Naive thymus-derived CD4-positive, alpha-beta T cell (primary cell): Measurements from ENCODE around the gene RRP15. TPM values are rescaled to one million over a fixed set of nuclear protein-coding genes. Genes with fewer than 3 reads are reported as not detected.
A peak's percentile ranks its signal among the peaks of the same experiment; 100 is the strongest.

Experiments
- ATAC-seq: fragments of 150-1000 bp; cut with Tn5 transposase; 2 replicates; pipeline ENCODE4 v1.10.0; 2021; ENCODE audit warnings: mild to moderate bottlenecking, moderate library complexity
- CTCF ChIA-PET: fragments of 350-600 bp; sonication (Branson Sonifier 250); formaldehyde crosslinking; loops from one replicate; lab custom pipeline; 2021; ENCODE audit warnings: antibody characterized with exemption; lab: Charles Lee
- POLR2A ChIA-PET: fragments of 350-600 bp; sonication (Branson Sonifier 250); formaldehyde crosslinking; loops from one replicate; lab custom pipeline; 2021; ENCODE audit warnings: antibody characterized with exemption, inconsistent platforms; lab: Charles Lee
- DNase-seq, 9 donors: peaks; one replicate each; pipeline versions ENCODE4 v3.0.0 to v3.0.0-alpha.2; 2020 to 2022; ENCODE audit warnings: mixed read lengths in 1 of 9
- H3K27ac ChIP-seq: one replicate; pipeline ENCODE4 v1.7.0; 2013; ENCODE audit warnings: mild to moderate bottlenecking, low read depth, low read length, moderate library complexity
- H3K27me3 ChIP-seq, 2 donors: one replicate each; pipeline ENCODE4 v1.7.0; 2013; ENCODE audit warnings: low read length in 2 of 2, mild to moderate bottlenecking in 2 of 2, moderate library complexity in 2 of 2; ENCODE audit not compliant: control insufficient read depth in 2 of 2, insufficient read depth in 2 of 2
- H3K36me3 ChIP-seq, 3 experiments: 1 replicate in 2 of 3; 2 replicates in 1 of 3; pipeline ENCODE4 v1.7.0; 2013; ENCODE audit warnings: low read length in 3 of 3, mild to moderate bottlenecking in 3 of 3, moderate library complexity in 1 of 3; ENCODE audit not compliant: insufficient read depth in 3 of 3, control insufficient read depth in 2 of 3
- H3K4me1 ChIP-seq, 2 donors: one replicate each; pipeline ENCODE4 v1.7.0; 2013; ENCODE audit warnings: low read length in 2 of 2, mild to moderate bottlenecking in 2 of 2, moderate library complexity in 1 of 2; ENCODE audit not compliant: control insufficient read depth in 2 of 2, insufficient read depth in 2 of 2
- H3K4me3 ChIP-seq: 2 replicates; pipeline ENCODE4 v1.7.0; 2013; ENCODE audit warnings: mild to moderate bottlenecking, low read length
- H3K9me3 ChIP-seq, 3 experiments: 1 replicate in 2 of 3; 2 replicates in 1 of 3; pipeline ENCODE4 v1.7.0; 2013; ENCODE audit warnings: low read length in 3 of 3; ENCODE audit not compliant: control insufficient read depth in 2 of 3
- H3K27ac Mint-ChIP-seq, 9 donors: one replicate each; pipeline ENCODE4 v1.8.0; 2020 to 2022; ENCODE audit warnings: mixed read lengths in 9 of 9, mild to moderate bottlenecking in 8 of 9, moderate library complexity in 5 of 9, inconsistent platforms in 2 of 9
- H3K27me3 Mint-ChIP-seq, 5 donors: one replicate each; pipeline ENCODE4 v1.8.0; 2021 to 2022; ENCODE audit warnings: mixed read lengths in 5 of 5, mild to moderate bottlenecking in 1 of 5
- H3K36me3 Mint-ChIP-seq, 5 donors: one replicate each; pipeline ENCODE4 v1.8.0; 2020 to 2022; ENCODE audit warnings: mixed read lengths in 5 of 5, mild to moderate bottlenecking in 3 of 5, inconsistent platforms in 1 of 5
- H3K4me1 Mint-ChIP-seq, 7 donors: one replicate each; pipeline ENCODE4 v1.8.0; 2020 to 2022; ENCODE audit warnings: mixed read lengths in 7 of 7, mild to moderate bottlenecking in 3 of 7, inconsistent platforms in 1 of 7
- H3K4me3 Mint-ChIP-seq, 10 donors: one replicate each; pipeline ENCODE4 v1.8.0; 2020 to 2022; ENCODE audit warnings: mild to moderate bottlenecking in 10 of 10, mixed read lengths in 10 of 10, moderate library complexity in 6 of 10, inconsistent platforms in 2 of 10
- H3K9me3 Mint-ChIP-seq, 11 donors: one replicate each; pipeline ENCODE4 v1.8.0; 2020 to 2022; ENCODE audit warnings: mixed read lengths in 11 of 11, mild to moderate bottlenecking in 4 of 11, inconsistent platforms in 1 of 11, moderate library complexity in 1 of 11
- intact Hi-C, 2 donors: fragments of 100-400 bp; cut with micrococcal nuclease; formaldehyde crosslinking; loops; one replicate each; pipeline ENCODE4 v1.15.1; 2023
- polyA plus RNA-seq, 2 donors: library from polyadenylated mRNA; unstranded; fragments of 300-500 nt; fragmentation: Illumina TruSeq; gene quantifications; one replicate each; pipeline ENCODE4 v1.2.3, GENCODE V29; 2021
- total RNA-seq, 6 experiments: library from RNA in 5 of 6; stranded (reverse) in 5 of 6; gene quantifications; 1 replicate in 5 of 6; 2 replicates in 1 of 6; pipeline ENCODE4 v1.2.3 and lab custom pipeline; 2021 to 2026

Gene RRP15
- total and polyA plus RNA-seq, 7 experiments from 2014 or later: 12.4 to 19.0 (median 17.7) TPM

DNA sequence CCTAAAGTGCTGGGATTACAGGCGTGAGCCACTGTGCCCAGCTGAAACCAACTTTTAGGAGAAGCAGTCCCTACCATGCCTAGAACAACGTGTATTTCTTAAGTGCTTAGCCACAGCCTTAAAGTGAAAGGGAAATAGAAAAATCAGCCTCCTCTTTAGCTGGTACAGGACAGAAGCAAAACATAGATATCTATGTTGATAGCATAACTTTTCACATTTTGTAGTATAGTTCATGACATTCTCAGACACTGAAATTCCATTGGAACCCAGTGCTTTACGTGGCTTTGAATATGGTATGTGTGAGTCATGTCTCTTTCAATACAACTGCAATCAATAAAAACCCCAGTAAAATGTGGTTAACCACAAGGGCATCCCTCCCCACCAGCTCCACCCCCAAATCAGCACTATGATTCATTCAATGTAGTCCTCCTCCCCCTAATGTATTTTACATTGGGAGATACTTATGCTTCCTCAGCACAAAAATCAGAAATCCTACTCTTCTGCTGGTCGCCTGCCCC is 92.1 kb downstream of the RRP15 start:
- peaks cover 14 to 35% (median 28%) of the 10 kb centered on the region in 5 donors for H3K27me3 Mint-ChIP-seq
- ChIA-PET POLR2A (no interaction called here), CTCF (no interaction called here)
- H3K4me3 Mint-ChIP-seq: peak overlapping the region in 1 of 10 donors; percentile 23
- no peaks in the 10 kb centered on the region for H3K36me3 Mint-ChIP-seq
- peak in 8 of 9 donors; percentile 3 to 68 (median 8) for DNase-seq
- H3K4me3 ChIP-seq: no peak overlapping the region
- no peaks in the 10 kb centered on the region for H3K27me3 ChIP-seq
- H3K4me1 Mint-ChIP-seq: peaks cover 0 to 10% (median 7%) of the 10 kb centered on the region in 7 donors
- H3K9me3 ChIP-seq: no peaks in the 10 kb centered on the region
- no peaks in the 10 kb centered on the region for H3K4me1 ChIP-seq
- intact Hi-C loops: loop anchor here in 1 of 2 donors (2.0 kb wide), 1 partner anchor 26 kb away; no protein-coding TSS in a partner anchor
- H3K27ac Mint-ChIP-seq: no peak overlapping the region
- H3K27ac ChIP-seq: no peak overlapping the region
- peak; percentile 77 for ATAC-seq
- H3K9me3 Mint-ChIP-seq: no peaks in the 10 kb centered on the region
- H3K36me3 ChIP-seq: no peaks in the 10 kb centered on the region

GRCh38 chr1:218380125-218380977 is 95.3 kb downstream of the RRP15 start:
- POLR2A ChIA-PET: no interaction called here

GRCh38 chr1:218382261-218382660 is 97.2 kb downstream of the RRP15 start:
- H3K9me3 ChIP-seq: no peaks in the 10 kb centered on the region
- no peaks in the 10 kb centered on the region for H3K9me3 Mint-ChIP-seq
- no peak overlapping the region for H3K4me3 ChIP-seq
- DNase-seq: no peak
- H3K4me1 ChIP-seq: no peaks in the 10 kb centered on the region
- no peaks in the 10 kb centered on the region for H3K36me3 ChIP-seq
- H3K27me3 Mint-ChIP-seq: peaks cover 14 to 38% (median 34%) of the 10 kb centered on the region in 5 donors
- no peaks in the 10 kb centered on the region for H3K27me3 ChIP-seq
- no peak overlapping the region for H3K27ac ChIP-seq
- H3K4me1 Mint-ChIP-seq: peaks cover 0 to 6% (median 4%) of the 10 kb centered on the region in 7 donors
- no peak overlapping the region for H3K4me3 Mint-ChIP-seq
- H3K27ac Mint-ChIP-seq: no peak overlapping the region
- ChIA-PET POLR2A (no interaction called here), CTCF (no interaction called here)
- H3K36me3 Mint-ChIP-seq: no peaks in the 10 kb centered on the region
- intact Hi-C loops: no loop called here
- no peak for ATAC-seq

More at GRCh38 chr1:218380125-218380977, 95.3 kb downstream of the RRP15 start:
- peaks cover 0 to 10% (median 7%) of the 10 kb centered on the region in 7 donors for H3K4me1 Mint-ChIP-seq
- H3K27ac Mint-ChIP-seq: no peak overlapping the region
- no peak overlapping the region for H3K4me3 ChIP-seq
- H3K9me3 ChIP-seq: no peaks in the 10 kb centered on the region
- no peak overlapping the region for H3K4me3 Mint-ChIP-seq
- DNase-seq: no peak
- H3K27ac ChIP-seq: no peak overlapping the region
- H3K36me3 Mint-ChIP-seq: no peaks in the 10 kb centered on the region
- no peak for ATAC-seq
- H3K4me1 ChIP-seq: no peaks in the 10 kb centered on the region
- H3K36me3 ChIP-seq: no peaks in the 10 kb centered on the region
- no peaks in the 10 kb centered on the region for H3K9me3 Mint-ChIP-seq
- CTCF ChIA-PET: no interaction called here
- no peaks in the 10 kb centered on the region for H3K27me3 ChIP-seq
- intact Hi-C loops: no loop called here
- peaks cover 14 to 43% (median 41%) of the 10 kb centered on the region in 5 donors for H3K27me3 Mint-ChIP-seq

GRCh38 chr1:218383051-218383450 is 98.0 kb downstream of the RRP15 start:
- POLR2A ChIA-PET: no interaction called here
- H3K27ac Mint-ChIP-seq: no peak overlapping the region
- Histone ChIP-seq H3K36me3 (no peaks in the 10 kb centered on the region), H3K27me3 (no peaks in the 10 kb centered on the region), H3K4me3 (no peak overlapping the region), H3K9me3 (no peaks in the 10 kb centered on the region), H3K4me1 (no peaks in the 10 kb centered on the region), H3K27ac (no peak overlapping the region)
- no peaks in the 10 kb centered on the region for H3K4me1 Mint-ChIP-seq
- DNase-seq (no peak), ATAC-seq (no peak)
- intact Hi-C loops: no loop called here
- H3K4me3 Mint-ChIP-seq: no peak overlapping the region
- no peaks in the 10 kb centered on the region for H3K9me3 Mint-ChIP-seq
- CTCF ChIA-PET: no interaction called here
- H3K27me3 Mint-ChIP-seq: peaks cover 14 to 38% (median 34%) of the 10 kb centered on the region in 5 donors
- no peaks in the 10 kb centered on the region for H3K36me3 Mint-ChIP-seq

DNA sequence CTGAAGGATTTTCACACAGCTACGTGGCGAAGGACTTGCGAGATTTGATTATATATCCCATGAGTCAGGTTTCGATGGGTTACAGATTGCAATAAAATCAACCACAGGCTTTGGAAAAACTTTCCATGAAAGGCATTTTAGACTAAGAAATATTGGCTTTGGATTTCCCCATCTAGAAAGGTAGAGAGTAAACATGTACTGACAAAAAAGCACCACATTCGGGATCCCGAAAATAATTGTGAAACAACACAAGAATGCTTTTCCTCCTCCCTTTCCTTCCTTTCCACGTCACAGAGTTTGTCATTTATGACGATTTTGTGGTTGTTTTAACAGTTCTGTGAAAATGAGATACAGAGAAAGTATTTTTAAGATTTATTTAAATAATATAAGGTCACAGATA is 98.6 kb downstream of the RRP15 start:
- Mint-ChIP-seq H3K4me1 (no peaks in the 10 kb centered on the region), H3K4me3 (no peak overlapping the region), H3K27ac (no peak overlapping the region), H3K36me3 (no peaks in the 10 kb centered on the region), H3K9me3 (no peaks in the 10 kb centered on the region), H3K27me3 (peaks cover 14 to 38% (median 33%) of the 10 kb centered on the region in 5 donors)
- Histone ChIP-seq H3K4me3 (no peak overlapping the region), H3K27me3 (no peaks in the 10 kb centered on the region), H3K36me3 (no peaks in the 10 kb centered on the region), H3K9me3 (no peaks in the 10 kb centered on the region), H3K4me1 (no peaks in the 10 kb centered on the region), H3K27ac (no peak overlapping the region)
- no peak for DNase-seq
- intact Hi-C loops: no loop called here
- ChIA-PET CTCF (no interaction called here), POLR2A (no interaction called here)
- ATAC-seq: no peak

- H3K27me3 Mint-ChIP-seq: peaks cover 14 to 42% (median 35%) of the 10 kb centered on the region in 5 donors
- POLR2A ChIA-PET: no interaction called here
- Histone ChIP-seq H3K36me3 (no peaks in the 10 kb centered on the region), H3K4me1 (no peaks in the 10 kb centered on the region), H3K27ac (no peak overlapping the region), H3K9me3 (no peaks in the 10 kb centered on the region), H3K4me3 (no peak overlapping the region), H3K27me3 (no peaks in the 10 kb centered on the region)
- no peak overlapping the region for H3K4me3 Mint-ChIP-seq
- no peaks in the 10 kb centered on the region for H3K4me1 Mint-ChIP-seq
- intact Hi-C loops: no loop called here
- CTCF ChIA-PET: no interaction called here
- no peaks in the 10 kb centered on the region for H3K36me3 Mint-ChIP-seq
- no peak for DNase-seq
- no peaks in the 10 kb centered on the region for H3K9me3 Mint-ChIP-seq
- no peak for ATAC-seq
- H3K27ac Mint-ChIP-seq: no peak overlapping the region
Measured at GRCh38 chr1:218384581-218384993, 99.5 kb downstream of the RRP15 start.
